Measurements from ENCODE around the gene SEMA4G. TPM values are rescaled to one million over a fixed set of nuclear protein-coding genes. Genes with fewer than 3 reads are reported as not detected.

Gene SEMA4G
- polyA plus RNA-seq (2012; ENCODE audit: insufficient read depth, insufficient read length, low read depth): 10.4 TPM

DNA sequence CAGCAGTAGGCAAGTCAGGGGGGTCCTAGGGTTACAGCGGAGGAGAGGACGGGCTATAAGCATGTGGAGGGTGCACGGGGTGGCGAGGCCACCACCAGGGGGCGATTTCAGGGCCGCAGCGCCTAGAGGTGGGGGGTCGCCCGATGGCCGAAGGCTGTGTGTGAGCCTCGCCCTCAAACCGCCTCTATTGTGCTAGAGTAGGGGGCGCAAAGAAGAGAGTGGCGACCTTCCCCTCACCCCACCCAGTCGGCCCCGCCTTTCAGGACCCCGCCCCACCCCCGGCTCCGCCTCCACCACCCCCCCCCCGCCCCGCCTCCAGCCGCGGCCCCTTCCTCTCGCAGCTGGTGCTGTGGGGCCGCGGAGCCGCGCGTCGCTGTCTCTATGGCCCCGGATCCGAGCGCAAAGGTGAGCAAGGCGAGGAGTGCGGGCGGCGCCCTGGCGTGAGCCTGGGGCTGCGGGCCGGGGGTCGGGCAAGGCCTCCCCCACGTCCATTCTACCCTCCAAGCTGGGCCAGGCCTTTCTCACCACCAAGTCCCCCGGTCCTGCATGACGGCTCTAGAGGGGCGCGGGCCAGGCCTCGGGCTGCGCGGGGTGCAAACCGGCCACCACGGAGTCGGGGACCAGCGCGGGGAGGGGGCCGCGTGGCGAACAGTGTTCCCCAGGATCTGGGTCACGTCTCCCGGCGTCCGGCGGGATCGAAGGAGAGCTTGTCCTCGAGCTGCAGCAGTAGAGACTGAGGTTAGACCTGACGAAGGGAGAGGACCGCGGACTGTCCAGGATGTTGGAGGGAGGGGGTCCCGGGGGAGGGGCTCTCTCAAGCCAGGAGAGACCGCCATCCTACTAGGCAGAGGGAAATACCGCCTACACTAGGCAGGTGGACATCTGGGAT lies at the start of gene SEMA4G:
TSS of gene SEMA4G (plus strand) at position 318 of the 889 bp plus-strand sequence. CDS start 3,409 bp downstream, outside the sequence.
- H3K36me3 ChIP-seq: no peaks in the 10 kb centered on the region
- DNase-seq: peak; percentile 67
- TF ChIP-seq, protein P1, sequence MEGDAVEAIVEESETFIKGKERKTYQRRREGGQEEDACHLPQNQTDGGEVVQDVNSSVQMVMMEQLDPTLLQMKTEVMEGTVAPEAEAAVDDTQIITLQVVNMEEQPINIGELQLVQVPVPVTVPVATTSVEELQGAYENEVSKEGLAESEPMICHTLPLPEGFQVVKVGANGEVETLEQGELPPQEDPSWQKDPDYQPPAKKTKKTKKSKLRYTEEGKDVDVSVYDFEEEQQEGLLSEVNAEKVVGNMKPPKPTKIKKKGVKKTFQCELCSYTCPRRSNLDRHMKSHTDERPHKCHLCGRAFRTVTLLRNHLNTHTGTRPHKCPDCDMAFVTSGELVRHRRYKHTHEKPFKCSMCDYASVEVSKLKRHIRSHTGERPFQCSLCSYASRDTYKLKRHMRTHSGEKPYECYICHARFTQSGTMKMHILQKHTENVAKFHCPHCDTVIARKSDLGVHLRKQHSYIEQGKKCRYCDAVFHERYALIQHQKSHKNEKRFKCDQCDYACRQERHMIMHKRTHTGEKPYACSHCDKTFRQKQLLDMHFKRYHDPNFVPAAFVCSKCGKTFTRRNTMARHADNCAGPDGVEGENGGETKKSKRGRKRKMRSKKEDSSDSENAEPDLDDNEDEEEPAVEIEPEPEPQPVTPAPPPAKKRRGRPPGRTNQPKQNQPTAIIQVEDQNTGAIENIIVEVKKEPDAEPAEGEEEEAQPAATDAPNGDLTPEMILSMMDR (IDR thresholded peaks at IDR 0.05; ENCODE audit: low read depth, low read length): peak; percentile 61
- H3K4me3 ChIP-seq (ENCODE audit: low read depth, low read length): peak within 1 kb of the TSS; percentile 68
- no peaks in the 10 kb centered on the region for H3K4me1 ChIP-seq
- H3K27me3 ChIP-seq: no peaks in the 10 kb centered on the region
- no peaks in the 10 kb centered on the region for H3K9me3 ChIP-seq

- TF ChIP-seq, protein P1 (IDR thresholded peaks at IDR 0.05; ENCODE audit: low read depth, low read length): no peak
- Histone ChIP-seq H3K4me3 (ENCODE audit: low read depth, low read length) (no peak overlapping the region), H3K9me3 (no peaks in the 10 kb centered on the region), H3K27me3 (no peaks in the 10 kb centered on the region), H3K4me1 (no peaks in the 10 kb centered on the region), H3K36me3 (peaks cover 36% of the 10 kb centered on the region)
- no peak for DNase-seq
Observed at GRCh38 chr10:100923580-100923979, 45.7 kb upstream of the SEMA4G start.

GRCh38 chr10:100927266-100927665 lies 42.0 kb upstream of the SEMA4G start:
- DNase-seq: no peak
- Histone ChIP-seq H3K36me3 (peaks cover 54% of the 10 kb centered on the region), H3K27me3 (no peaks in the 10 kb centered on the region), H3K4me3 (ENCODE audit: low read depth, low read length) (no peak overlapping the region), H3K9me3 (no peaks in the 10 kb centered on the region), H3K4me1 (no peaks in the 10 kb centered on the region; the same call in 1 of the 2 replicates)
- TF ChIP-seq, protein P1 (IDR thresholded peaks at IDR 0.05; ENCODE audit: low read depth, low read length): no peak

DNA sequence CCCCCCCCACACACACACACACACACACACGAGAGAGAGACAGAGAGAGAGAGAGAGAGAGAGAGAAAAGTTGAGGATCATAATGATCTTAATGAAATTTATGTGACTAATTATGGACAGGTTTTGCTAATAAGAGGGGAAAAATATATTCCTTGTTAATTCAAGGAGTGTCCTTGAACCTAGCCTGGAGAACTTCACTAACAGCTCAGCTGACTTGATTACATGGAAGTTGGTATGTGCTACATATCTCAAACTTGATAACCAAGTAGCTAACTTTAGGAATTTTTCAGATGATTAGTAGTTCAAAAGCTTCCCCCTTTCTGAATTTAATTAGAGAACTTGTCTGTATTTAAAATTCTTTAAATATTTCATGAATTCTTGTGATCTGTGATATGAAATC lies 41.3 kb upstream of the SEMA4G start:
- Histone ChIP-seq H3K27me3 (no peaks in the 10 kb centered on the region), H3K4me1 (no peaks in the 10 kb centered on the region; the same call in 1 of the 2 replicates), H3K4me3 (ENCODE audit: low read depth, low read length) (no peak overlapping the region), H3K9me3 (no peaks in the 10 kb centered on the region), H3K36me3 (peaks cover 56% of the 10 kb centered on the region)
- DNase-seq: no peak
- TF ChIP-seq, protein P1 (IDR thresholded peaks at IDR 0.05; ENCODE audit: low read depth, low read length): no peak

GRCh38 chr10:100930368-100930767 lies 38.9 kb upstream of the SEMA4G start:
- TF ChIP-seq, protein P1 (IDR thresholded peaks at IDR 0.05; ENCODE audit: low read depth, low read length): peak; percentile 25; the same call in 1 of the 2 replicates
- Histone ChIP-seq H3K9me3 (no peaks in the 10 kb centered on the region), H3K4me3 (ENCODE audit: low read depth, low read length) (no peak overlapping the region), H3K36me3 (peaks cover 48% of the 10 kb centered on the region), H3K4me1 (no peaks in the 10 kb centered on the region; the same call in 1 of the 2 replicates), H3K27me3 (no peaks in the 10 kb centered on the region)
- DNase-seq: no peak

Data from BE2C (cell line).